ENCODE data around the gene PTPRG.
"Not testable (repeated sequence)": the region's sequence is repeated elsewhere in the genome, so short reads cannot be mapped to it uniquely, and the experiment has no call there.

PTPRG gene

DNA sequence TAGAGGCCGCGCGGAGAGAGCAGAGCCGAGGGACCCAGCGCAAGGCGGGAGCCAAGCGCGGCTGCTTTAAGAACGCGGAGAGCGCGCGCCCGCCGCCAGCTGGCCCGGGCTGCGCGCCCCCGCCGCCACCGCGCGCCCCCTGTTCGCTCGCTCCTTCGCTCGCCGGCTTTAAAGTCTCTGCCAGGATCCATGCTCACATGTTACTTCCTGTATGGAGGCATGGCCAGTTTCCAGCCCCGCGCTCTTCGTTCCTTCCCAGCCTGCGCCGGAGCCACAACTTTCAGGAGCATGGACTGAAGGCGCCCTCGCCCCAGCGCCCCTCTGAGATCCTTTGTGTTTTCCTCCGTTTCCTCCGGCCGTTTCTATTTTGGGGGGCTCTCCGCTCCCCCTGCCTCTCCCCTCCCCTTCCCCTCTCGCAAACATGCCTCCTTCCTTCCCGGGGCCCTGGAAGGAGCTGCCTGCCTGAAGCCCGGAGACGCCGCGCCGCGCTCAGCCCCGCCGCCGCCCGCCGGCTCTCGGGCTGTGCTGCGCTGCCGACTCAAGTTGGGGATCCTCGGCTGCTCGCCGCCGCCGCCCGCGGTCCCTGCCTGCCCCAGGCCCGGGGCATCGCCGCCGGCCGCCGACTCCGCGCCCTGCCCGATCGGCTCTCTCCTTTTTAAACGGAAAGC, at the start of gene PTPRG:
Gene PTPRG, plus strand, starts transcription at position 198 of the 668 bp plus-strand sequence. CDS start 717 bp downstream, outside the sequence.
- no peak for DNase-seq

GRCh38 chr3:61518590-61518989, 42.8 kb upstream of the PTPRG start:
- DNase-seq, result no peak

DNA sequence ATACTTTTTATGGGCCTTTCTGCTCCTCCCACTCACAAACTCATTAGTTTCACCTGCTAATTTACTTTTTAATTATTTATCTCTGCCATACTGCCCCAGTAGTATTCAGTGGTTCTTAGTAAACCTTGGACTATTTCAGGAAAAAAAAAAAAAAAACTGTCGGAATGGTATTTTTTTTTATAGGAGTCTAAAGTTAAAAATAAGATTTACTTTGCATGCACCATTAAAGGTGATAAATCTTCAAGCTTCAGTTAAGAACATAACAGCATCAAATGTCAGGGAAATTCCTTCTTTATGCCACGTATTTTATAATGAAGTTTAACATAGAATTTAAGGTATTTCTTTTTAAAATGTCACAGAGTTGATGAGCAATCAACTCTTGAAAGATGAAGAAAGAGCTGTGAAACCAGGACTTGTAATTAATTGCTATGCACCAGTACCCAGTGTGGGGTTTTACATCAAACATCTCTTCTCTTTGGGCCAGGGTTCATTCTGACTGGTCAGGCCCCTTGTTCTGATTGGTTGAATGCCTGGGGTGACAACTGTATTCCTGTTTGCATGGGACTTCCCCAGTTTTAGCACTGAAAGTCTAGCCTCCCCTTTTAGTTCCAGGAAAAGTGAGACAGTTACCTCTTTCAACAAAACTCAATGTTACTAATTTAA, 40.3 kb upstream of the PTPRG start:
- DNase-seq, result no peak

DNA sequence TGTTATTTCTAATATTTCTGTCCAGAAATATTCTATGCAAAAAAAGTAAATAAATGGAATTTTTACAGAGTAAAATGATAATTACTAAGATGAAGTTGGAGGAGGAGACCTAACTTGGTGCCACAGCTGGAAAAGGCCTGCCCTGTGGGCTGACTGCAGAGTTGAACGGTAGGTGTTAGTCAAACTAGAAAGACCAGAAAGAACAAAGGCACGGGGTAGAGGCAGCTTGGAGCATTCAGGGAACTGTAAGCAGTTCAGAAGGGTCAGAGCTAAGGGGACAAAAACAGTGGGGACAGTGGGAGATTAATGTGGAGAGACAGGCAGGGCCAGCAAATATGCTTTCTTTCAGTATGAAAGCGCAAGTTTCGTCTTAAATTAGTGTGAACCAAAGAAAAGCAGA, 39.3 kb upstream of the PTPRG start:
- no peak for DNase-seq

DNA sequence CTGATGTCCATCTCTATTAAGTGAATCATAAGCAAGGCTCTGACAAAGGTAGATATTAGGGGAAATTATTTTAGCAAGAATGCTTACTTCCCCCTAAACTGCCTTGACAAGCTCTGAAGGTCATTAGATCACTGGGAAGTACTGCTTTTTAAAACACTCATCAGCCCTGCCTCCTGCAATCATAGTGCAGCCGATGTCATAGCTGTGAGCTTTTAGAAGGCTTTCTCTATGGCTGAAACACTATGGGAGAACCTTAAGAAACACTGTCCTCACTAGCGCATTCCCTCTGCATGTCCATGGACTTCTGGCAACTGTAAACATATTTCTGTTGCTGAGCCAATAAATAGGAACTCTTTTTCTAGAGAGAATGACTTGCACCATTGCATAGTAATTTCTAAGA, 38.7 kb upstream of the PTPRG start:
- no peak for DNase-seq

GRCh38 chr3:61524933-61525332, 36.4 kb upstream of the PTPRG start:
- no peak for DNase-seq

- DNase-seq, result no peak
Observed at GRCh38 chr3:61526308-61526707, 35.1 kb upstream of the PTPRG start.

GRCh38 chr3:61527011-61527410, 34.4 kb upstream of the PTPRG start:
- no peak for DNase-seq

DNA sequence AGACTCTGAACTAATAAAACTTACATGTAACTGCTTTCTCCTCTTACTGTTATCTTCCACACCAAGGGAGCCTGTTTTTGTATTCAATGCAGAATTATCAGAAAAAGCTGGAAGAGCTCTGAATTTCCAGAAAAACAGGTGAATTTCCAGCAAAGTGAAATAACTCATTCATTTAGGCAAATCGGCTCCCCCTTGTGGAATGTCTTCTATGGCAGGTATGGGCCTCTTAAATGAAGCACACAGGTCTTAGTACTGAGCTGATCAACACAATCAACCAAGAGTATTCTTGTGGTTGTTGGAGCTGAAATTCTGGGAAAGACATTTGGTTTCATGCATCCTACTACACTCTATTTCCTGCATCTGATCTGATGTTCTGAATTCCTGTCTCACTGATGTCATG, 31.0 kb upstream of the PTPRG start:
- no peak for DNase-seq

GRCh38 chr3:61531528-61531927, 29.8 kb upstream of the PTPRG start:
- no peak for DNase-seq

DNA sequence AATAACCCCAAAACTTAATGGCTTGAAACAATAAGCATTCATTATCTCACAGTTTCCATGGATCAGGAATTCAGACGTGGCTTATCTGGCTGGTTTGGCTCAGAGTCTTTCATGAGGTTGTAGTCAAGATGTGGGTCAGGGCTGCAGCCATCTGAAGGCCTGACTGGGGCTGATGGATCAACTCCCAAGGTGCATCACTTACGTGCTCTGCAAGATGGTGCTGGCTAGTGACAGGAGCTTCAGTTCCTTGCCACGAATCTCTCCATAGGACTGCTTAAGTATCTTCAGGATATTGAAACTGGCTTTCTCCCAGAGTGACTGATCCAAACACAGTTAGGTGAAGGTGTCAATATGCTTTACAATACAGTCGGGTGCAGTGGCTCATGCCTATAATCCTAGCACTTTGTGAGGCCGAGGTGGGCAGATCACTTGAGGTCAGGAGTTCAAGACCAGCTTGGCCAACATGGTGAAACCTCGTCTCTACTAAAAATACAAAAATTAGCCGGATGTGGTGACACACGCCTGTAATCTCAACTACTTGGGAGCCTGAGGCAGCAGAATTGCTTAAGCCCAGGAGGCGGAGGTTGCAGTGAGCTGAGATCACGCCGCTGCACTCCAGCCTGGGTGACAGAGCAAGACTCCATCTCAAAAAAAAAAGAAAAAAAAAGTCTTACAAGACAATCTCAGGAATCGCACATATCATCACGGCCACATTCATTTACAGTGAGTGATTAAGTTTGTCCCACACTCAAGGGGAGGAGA, 28.5 kb upstream of the PTPRG start:
- no peak for DNase-seq

DNA sequence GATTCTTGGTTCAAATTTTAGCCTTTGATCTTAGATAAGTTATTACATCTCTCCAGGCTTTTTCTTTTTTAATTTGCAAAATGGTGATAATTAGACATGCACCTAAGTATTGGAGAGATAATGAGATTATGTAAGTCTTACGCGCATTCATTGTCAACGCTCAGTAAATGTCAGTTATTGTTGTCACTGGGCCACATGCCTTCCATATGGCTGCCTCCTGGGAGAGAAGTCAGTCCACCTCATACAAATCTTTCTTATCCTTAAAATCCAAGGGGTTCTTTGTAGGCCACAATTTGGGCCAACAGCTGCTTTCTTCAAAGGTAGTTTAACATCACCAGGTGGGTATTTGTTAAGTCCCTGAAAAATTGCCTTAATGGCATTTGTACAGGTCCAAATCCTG, 25.5 kb upstream of the PTPRG start:
- no peak for DNase-seq

- no peak for DNase-seq
Observed at GRCh38 chr3:61537366-61537765, 24.0 kb upstream of the PTPRG start.

DNA sequence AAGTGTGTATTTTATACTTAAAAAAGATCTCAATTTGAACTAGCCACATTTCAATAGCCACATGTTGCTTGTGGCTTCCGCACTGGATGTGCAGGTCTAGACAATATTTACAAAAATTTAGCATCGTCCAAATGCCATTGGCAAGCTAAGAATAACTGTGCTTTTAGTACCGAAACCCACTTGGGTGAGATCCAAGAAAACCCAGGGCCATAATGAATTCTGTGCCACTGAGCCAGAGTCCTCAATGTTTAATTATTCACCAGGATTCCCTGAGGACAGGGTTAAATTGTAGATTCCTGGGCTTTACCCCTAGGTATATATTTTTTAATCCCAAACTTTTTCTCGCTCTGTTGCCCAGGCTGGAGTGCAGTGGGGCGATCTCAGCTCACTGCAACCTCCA, 22.9 kb upstream of the PTPRG start:
- no peak for DNase-seq

- DNase-seq, result no peak
Observed at GRCh38 chr3:61541694-61542093, 19.7 kb upstream of the PTPRG start.

GRCh38 chr3:61545716-61546115, 15.7 kb upstream of the PTPRG start:
- no peak for DNase-seq

GRCh38 chr3:61547625-61548024, 13.7 kb upstream of the PTPRG start:
- no peak for DNase-seq

- DNase-seq, result not testable (repeated sequence)
Observed at GRCh38 chr3:61552704-61553103, 8.7 kb upstream of the PTPRG start.

DNA sequence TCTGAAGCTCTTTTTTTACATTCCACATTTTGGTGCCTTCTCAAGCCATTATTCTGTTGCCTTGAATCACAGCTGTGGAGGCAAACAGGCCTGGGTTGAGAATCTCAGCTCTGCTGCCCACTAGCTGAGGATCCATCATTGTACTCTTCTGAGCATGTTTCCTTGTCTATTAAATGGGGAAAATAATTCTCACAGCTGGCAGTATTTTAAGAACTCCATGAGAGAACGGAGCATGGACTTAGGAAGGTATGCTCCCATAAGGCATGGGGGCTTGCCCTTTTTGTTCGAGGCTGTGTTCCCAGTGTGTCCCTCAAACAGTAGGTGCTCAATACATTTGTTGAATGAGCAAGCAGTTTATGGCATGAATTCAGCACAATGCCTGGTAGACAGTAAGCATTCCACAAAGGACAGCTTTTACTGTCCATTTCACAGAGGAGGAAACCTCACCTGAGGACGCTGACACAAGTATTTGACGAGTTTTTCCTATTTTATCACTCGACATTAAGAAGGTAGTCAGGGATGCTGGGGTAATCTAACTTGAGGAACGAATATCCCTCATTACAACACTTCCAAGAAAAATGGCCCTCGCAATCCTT, 2.1 kb upstream of the PTPRG start:
- no peak for DNase-seq

DNA sequence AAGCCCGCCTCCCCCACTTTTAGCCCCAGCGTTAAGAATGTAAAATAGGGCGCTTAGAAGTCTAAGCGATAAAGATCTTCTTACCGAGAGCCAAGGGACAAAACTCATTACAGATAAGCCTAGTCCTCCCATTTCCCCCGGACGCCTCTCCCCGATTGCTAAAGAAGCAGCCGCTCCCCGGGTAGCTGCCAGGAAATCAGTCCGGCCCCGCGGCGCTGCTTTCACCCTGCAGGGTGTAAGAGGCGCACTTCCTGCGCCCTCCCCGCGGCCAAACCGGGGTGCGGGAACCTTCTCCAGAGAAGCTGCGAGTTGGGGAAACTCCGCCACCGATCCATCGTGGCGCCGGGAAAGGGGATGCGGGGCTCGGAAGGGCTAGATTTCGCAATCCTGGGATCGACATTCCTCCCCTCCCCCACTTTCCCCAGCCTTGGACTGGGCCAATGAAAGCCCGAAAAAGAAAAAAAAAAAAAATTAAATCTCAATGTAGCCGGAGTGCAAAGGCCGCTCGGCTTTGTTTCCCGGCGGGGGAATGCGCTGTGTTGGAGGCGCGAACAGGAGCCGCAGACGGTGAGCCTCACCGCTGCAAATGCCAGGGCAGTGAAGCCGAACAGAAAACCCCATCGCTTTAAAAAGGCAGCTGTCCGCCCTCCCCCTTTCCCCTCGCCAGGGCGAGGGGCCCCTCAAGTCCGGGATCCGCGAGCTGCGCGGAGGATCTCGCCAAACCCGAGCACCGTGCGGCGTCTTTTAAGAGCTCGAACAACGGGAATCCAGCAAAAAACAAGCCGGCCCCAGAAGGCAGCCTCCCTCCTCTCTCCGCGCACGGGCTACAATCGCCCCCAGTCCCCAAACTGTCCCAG, 626 bp upstream of the PTPRG start:
- no peak for DNase-seq

GRCh38 chr3:61562042-61562720, 810 bp downstream of the PTPRG start:
- DNase-seq, result no peak

- DNase-seq, result no peak
Observed at GRCh38 chr3:61562721-61563312, 1.4 kb downstream of the PTPRG start.
